IMR-90 (cell line): ENCODE data around the gene FGF19. TPM values are rescaled to one million over a fixed set of nuclear protein-coding genes. Genes with fewer than 3 reads are reported as not detected.
A peak's percentile ranks its signal among the peaks of the same experiment; 100 is the strongest.

Experiments used
- ATAC-seq: fragments of 200-7000 bp; cut with Tn5 transposase; 2 replicates; pipeline ENCODE4 v1.9.1; 2020; ENCODE audit warnings: low read depth, mild to moderate bottlenecking, moderate library complexity
- Bru-seq: library from RNA; stranded (reverse); fragments of 400-500 nt; gene quantifications from one replicate; lab custom pipeline; 2021; lab: Mats Ljungman, UMichigan
- BruChase-seq, 2 experiments: library from RNA; stranded (reverse); fragments of 400-500 nt; gene quantifications; one replicate each; lab custom pipeline; 2021; lab: Mats Ljungman, UMichigan
- BruUV-seq: library from RNA; stranded (reverse); fragments of 400-500 nt; replicated peaks from 2 replicates; lab custom pipeline; 2021; lab: Mats Ljungman, UMichigan
- CTCF ChIA-PET: fragments of 300-600 bp; formaldehyde crosslinking; extraction: SDS; loops from one replicate; lab custom pipeline; 2021; ENCODE audit warnings: antibody characterized with exemption; lab: Yijun Ruan, JAX
- POLR2A ChIA-PET: fragments of 300-600 bp; sonication (Branson Sonifier 250); formaldehyde crosslinking; loops from one replicate; lab custom pipeline; 2022; ENCODE audit warnings: antibody characterized with exemption; ENCODE audit not compliant: unreplicated experiment; lab: Charles Lee
- DNase-seq: peaks from one replicate; pipeline ENCODE4 v3.0.0; 2013
- H2AFZ ChIP-seq: replicated peaks from 2 replicates; pipeline ENCODE3; 2013; ENCODE audit warnings: low read length, mild to moderate bottlenecking; ENCODE audit not compliant: poor library complexity
- H2AK5ac ChIP-seq: 2 replicates; pipeline ENCODE4 v1.6.1; 2013; ENCODE audit warnings: low read depth, low read length, inconsistent platforms
- H2AK9ac ChIP-seq: replicated peaks from 2 replicates; pipeline ENCODE3; 2013; ENCODE audit warnings: mild to moderate bottlenecking, low read depth, low read length, moderate library complexity; ENCODE audit not compliant: poor library complexity
- H2BK120ac ChIP-seq: 2 replicates; pipeline ENCODE4 v1.6.1; 2013; ENCODE audit warnings: low read depth, low read length, inconsistent platforms
- H2BK15ac ChIP-seq: 3 replicates; pipeline ENCODE4 v1.6.1; 2013; ENCODE audit warnings: low read depth, low read length, inconsistent platforms
- H2BK20ac ChIP-seq: 2 replicates; pipeline ENCODE4 v1.6.1; 2013; ENCODE audit warnings: low read depth, mild to moderate bottlenecking, inconsistent platforms, low read length, moderate library complexity
- H2BK5ac ChIP-seq: 2 replicates; pipeline ENCODE4 v1.6.1; 2013; ENCODE audit warnings: mild to moderate bottlenecking, low read depth, low read length, inconsistent platforms; ENCODE audit not compliant: poor library complexity, severe bottlenecking
- H3K14ac ChIP-seq: replicated peaks from 2 replicates; pipeline ENCODE4 v1.6.1; 2013; ENCODE audit warnings: low read depth, low read length, inconsistent platforms
- H3K18ac ChIP-seq: 2 replicates; pipeline ENCODE4 v1.6.1; 2013; ENCODE audit warnings: low read depth, low read length, control low read depth
- H3K23ac ChIP-seq: 2 replicates; pipeline ENCODE4 v1.6.1; 2013; ENCODE audit warnings: low read depth, low read length, inconsistent platforms
- H3K27ac ChIP-seq: 2 replicates; pipeline ENCODE4 v1.5.1; 2013; ENCODE audit warnings: mild to moderate bottlenecking, control low read depth, low read length; ENCODE audit not compliant: insufficient read depth
- H3K27me3 ChIP-seq: 2 replicates; pipeline ENCODE4 v1.6.1; 2013; ENCODE audit warnings: low read length; ENCODE audit not compliant: control insufficient read depth, insufficient read depth
- H3K36me3 ChIP-seq: 2 replicates; pipeline ENCODE4 v1.6.1; 2013; ENCODE audit warnings: low read length, mixed read lengths; ENCODE audit not compliant: control insufficient read depth, insufficient read depth
- H3K4ac ChIP-seq: 2 replicates; pipeline ENCODE4 v1.6.1; 2013; ENCODE audit warnings: low read depth, low read length, inconsistent platforms
- H3K4me1 ChIP-seq: 2 replicates; pipeline ENCODE4 v1.6.1; 2013; ENCODE audit warnings: low read length, mixed read lengths; ENCODE audit not compliant: control insufficient read depth, insufficient read depth
- H3K4me2 ChIP-seq: 2 replicates; pipeline ENCODE4 v1.6.1; 2013; ENCODE audit warnings: low read depth, mild to moderate bottlenecking, control low read depth, low read length, moderate library complexity
- H3K4me3 ChIP-seq: 2 replicates; pipeline ENCODE4 v1.5.1; 2013; ENCODE audit warnings: low read depth, mild to moderate bottlenecking, control low read depth, low read length, moderate library complexity; ENCODE audit not compliant: insufficient read depth
- H3K56ac ChIP-seq: 2 replicates; pipeline ENCODE4 v1.6.1; 2013; ENCODE audit warnings: low read length, inconsistent platforms; ENCODE audit not compliant: insufficient read depth; ENCODE audit errors: extremely low read depth
- H3K79me1 ChIP-seq, 2 experiments: 2 replicates each; pipeline ENCODE4 v1.6.1; 2013; ENCODE audit warnings: low read length in 2 of 2, inconsistent platforms in 1 of 2, low read depth in 1 of 2
- H3K9ac ChIP-seq: 2 replicates; pipeline ENCODE4 v1.6.1; 2013; ENCODE audit warnings: low read depth, low read length, control low read depth
- H3K9me1 ChIP-seq: 2 replicates; pipeline ENCODE4 v1.6.1; 2013; ENCODE audit warnings: low read length, inconsistent platforms; ENCODE audit not compliant: insufficient read depth
- H3K9me3 ChIP-seq: 2 replicates; pipeline ENCODE4 v1.6.1; 2013; ENCODE audit warnings: low read length; ENCODE audit not compliant: control insufficient read depth, insufficient read depth
- H4K20me1 ChIP-seq: 2 replicates; pipeline ENCODE4 v1.6.1; 2013; ENCODE audit warnings: low read length, inconsistent platforms; ENCODE audit not compliant: insufficient read depth
- H4K5ac ChIP-seq: 2 replicates; pipeline ENCODE4 v1.6.1; 2013; ENCODE audit warnings: mild to moderate bottlenecking, low read depth, low read length, control low read depth
- H4K8ac ChIP-seq, 2 experiments: 2 replicates each; pipeline ENCODE4 v1.6.1; 2013; ENCODE audit warnings: low read depth in 2 of 2, low read length in 2 of 2, control low read depth in 1 of 2, inconsistent platforms in 1 of 2
- H4K91ac ChIP-seq: 2 replicates; pipeline ENCODE4 v1.6.1; 2013; ENCODE audit warnings: low read depth, low read length, inconsistent platforms; ENCODE audit not compliant: insufficient read depth
- BHLHE40 ChIP-seq: fragments of 150-350 bp; IDR thresholded peaks from 2 replicates; pipeline ENCODE4 v1.6.1; 2016; ENCODE audit warnings: mild to moderate bottlenecking, low read depth, low read length
- CEBPB ChIP-seq: IDR thresholded peaks from 2 replicates; pipeline ENCODE4 v1.6.1; 2012; ENCODE audit warnings: low read depth, low read length, improper control_type of control experiment
- CHD1 ChIP-seq: IDR thresholded peaks from 2 replicates; pipeline ENCODE4 v1.6.1; 2012; ENCODE audit warnings: low read depth, low read length, improper control_type of control experiment
- CTCF ChIP-seq: conservative IDR thresholded peaks from 2 replicates; pipeline ENCODE4 v1.5.1; 2012; ENCODE audit warnings: mild to moderate bottlenecking, low read depth, low read length, improper control_type of control experiment
- FOS ChIP-seq: fragments of 150-350 bp; IDR thresholded peaks from 2 replicates; pipeline ENCODE4 v1.6.1; 2016; ENCODE audit warnings: low read depth, low read length
- MAZ ChIP-seq: IDR thresholded peaks from 2 replicates; pipeline ENCODE4 v1.6.1; 2012; ENCODE audit warnings: low read depth, mild to moderate bottlenecking, low read length, improper control_type of control experiment, moderate library complexity, borderline replicate concordance
- MXI1 ChIP-seq: IDR thresholded peaks from 2 replicates; pipeline ENCODE4 v1.6.1; 2012; ENCODE audit warnings: low read depth, mild to moderate bottlenecking, low read length, moderate library complexity, borderline replicate concordance
- NFE2L2 ChIP-seq: fragments of 150-350 bp; IDR thresholded peaks from 2 replicates; pipeline ENCODE4 v1.6.1; 2016; ENCODE audit warnings: low read depth, mild to moderate bottlenecking, low read length
- POLR2A ChIP-seq: IDR thresholded peaks from 2 replicates; pipeline ENCODE4 v1.6.1; 2012; ENCODE audit warnings: mild to moderate bottlenecking, low read depth, low read length
- RFX5 ChIP-seq: IDR thresholded peaks from 2 replicates; pipeline ENCODE4 v1.8.0; 2012; ENCODE audit warnings: low read depth, mild to moderate bottlenecking, low read length, moderate library complexity
- SMC3 ChIP-seq: fragments of 150-350 bp; IDR thresholded peaks from 2 replicates; pipeline ENCODE4 v1.6.1; 2016; ENCODE audit warnings: low read depth, mild to moderate bottlenecking, antibody characterized with exemption, low read length, moderate library complexity
- USF2 ChIP-seq: fragments of 150-350 bp; IDR thresholded peaks from 2 replicates; pipeline ENCODE4 v1.6.1; 2017; ENCODE audit warnings: mild to moderate bottlenecking, antibody characterized with exemption, low read length, low read depth
- WGBS, 2 experiments: methylation state at CpG; one replicate each; pipeline versions ENCODE4 v1.1.5 to v1.1.7; 2013; ENCODE audit warnings: missing lambda C conversion rate in 2 of 2; ENCODE audit not compliant: insufficient read length in 1 of 2; ENCODE audit errors: extremely low coverage in 2 of 2; 5-methylcytosine and 5-hydroxymethylcytosine counted together
- dilution Hi-C: fragments of 300-500 bp; cut with HindIII; formaldehyde crosslinking; loops from one replicate; pipeline ENCODE4 v1.14.3; 2018; ENCODE audit warnings: low sequenced_read_pairs; ENCODE audit not compliant: unreplicated experiment
- in situ Hi-C: fragments of 300-500 bp; cut with MboI; formaldehyde crosslinking; loops from 3 replicates; pipeline ENCODE4 v1.14.3; 2019; ENCODE audit warnings: low sequenced_read_pairs, inconsistent platforms, mixed read lengths
- intact Hi-C: fragments of 100-400 bp; cut with micrococcal nuclease; formaldehyde crosslinking; loops from 2 replicates; pipeline ENCODE4 v1.10.0; 2022
- long read RNA-seq: library from polyadenylated mRNA; unstranded; transcript quantifications from one replicate; pipeline ENCODE4 v2.0.0, GENCODE V29; 2021; ENCODE audit not compliant: unreplicated experiment
- polyA plus RNA-seq, 3 experiments: library from polyadenylated mRNA; depleted of rRNA; stranded (reverse); fragments of >200 nt; gene quantifications; 2 replicates each; pipeline ENCODE4 v1.2.3, GENCODE V29; 2012; ENCODE audit warnings: low replicate concordance in 1 of 3
- total RNA-seq: library from RNA; depleted of rRNA; stranded (reverse); fragments of >200 nt; gene quantifications from 2 replicates; pipeline ENCODE4 v1.2.3, GENCODE V29; 2012; rRNA removed
- TF ChIP-seq, protein P1 (sequence below): fragments of 150-350 bp; IDR thresholded peaks from 2 replicates; pipeline ENCODE4 v1.6.1; 2016; ENCODE audit warnings: low read depth, mild to moderate bottlenecking, low read length, moderate library complexity, borderline replicate concordance

The FGF19 gene
- total RNA-seq (not detected in 2 replicates), polyA plus RNA-seq (2012; rRNA removed) (not detected in 2 replicates), Bru-seq, nascent RNA (not detected), BruChase-seq, experiment 1, labeled RNA remaining after a 6-hour chase (not detected), BruChase-seq, experiment 2, labeled RNA remaining after a 2-hour chase (not detected)
- polyA plus RNA-seq (2012; cell fraction: cytosol; rRNA removed) = not detected in 2 replicates
- not detected in 2 replicates for polyA plus RNA-seq (2012; cell fraction: nucleus; rRNA removed; ENCODE audit: low replicate concordance)
- long read RNA-seq = 0 reads

DNA sequence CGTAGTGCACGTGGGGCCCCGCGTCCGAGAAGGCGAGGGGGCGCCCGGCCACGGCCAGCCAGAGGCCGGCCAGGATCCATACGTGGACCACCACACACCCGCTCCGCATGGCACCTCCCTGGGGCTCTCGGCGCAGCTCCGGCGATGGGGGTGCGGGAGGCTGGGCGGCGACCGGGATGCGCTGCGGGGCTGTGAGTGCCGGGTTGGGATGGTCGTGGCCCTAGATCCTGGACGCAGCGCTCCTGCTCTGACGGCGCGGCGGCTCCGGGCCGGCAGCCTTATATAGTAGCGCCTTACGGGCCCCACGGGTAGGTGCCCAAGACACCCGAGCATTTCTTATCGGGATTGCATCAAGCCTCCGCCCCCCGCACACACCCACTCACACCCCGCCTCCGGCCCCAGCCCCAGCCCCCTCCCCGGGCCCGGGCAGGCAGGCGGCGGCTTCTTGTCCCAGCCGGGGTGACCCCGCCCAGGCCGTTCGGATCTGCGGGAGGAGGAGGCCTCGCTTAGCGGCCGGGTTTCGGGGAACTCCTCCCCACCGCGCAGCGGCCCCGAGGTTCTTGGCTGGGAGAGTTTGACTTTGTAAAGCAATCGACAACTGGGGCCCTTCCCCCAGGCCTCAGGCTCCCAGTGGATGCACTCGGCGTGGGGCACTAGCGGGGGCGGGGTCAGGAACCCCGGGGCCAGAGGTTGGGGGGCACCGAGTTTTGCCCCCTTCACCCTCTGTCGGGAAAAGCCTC, at the start of gene FGF19:
Gene FGF19 (minus strand): TSS at position 255 of the 740 bp plus-strand sequence. CDS start 146 bp downstream, at position 109.
- no peaks in the 10 kb centered on the region for H3K9me3 ChIP-seq
- H2BK5ac ChIP-seq = no peak within 1 kb of the TSS
- H3K9ac ChIP-seq = no peak within 1 kb of the TSS
- no peaks in the 10 kb centered on the region for H3K79me1 ChIP-seq
- H3K4me1 ChIP-seq = peaks cover 2% of the 10 kb centered on the region
- peak within 1 kb of the TSS; percentile 46; the same call in 1 of the 2 replicates for H3K4me2 ChIP-seq
- no peak within 1 kb of the TSS for H3K4me3 ChIP-seq
- no peaks in the 10 kb centered on the region for H4K20me1 ChIP-seq
- DNase-seq = no peak
- ATAC-seq = no peak
- H4K91ac ChIP-seq = no peak within 1 kb of the TSS
- H3K36me3 ChIP-seq = no peaks in the 10 kb centered on the region
- no peak within 1 kb of the TSS for H3K4ac ChIP-seq
- no peak within 1 kb of the TSS for H2BK15ac ChIP-seq
- H3K56ac ChIP-seq = no peak within 1 kb of the TSS
- in situ Hi-C loops = loop anchor here (10.0 kb wide), 1 partner anchor 101 kb away; no protein-coding TSS in a partner anchor
- peaks cover 61% of the 10 kb centered on the region for H3K27me3 ChIP-seq
- intact Hi-C loops = loop anchor here (1.0 to 5.0 kb wide), 2 partner anchors 183 to 492 kb away; no protein-coding TSS in a partner anchor
- H3K14ac ChIP-seq = no peak within 1 kb of the TSS
- no peak within 1 kb of the TSS for H2BK20ac ChIP-seq
- dilution Hi-C loops = no loop called here
- no peak within 1 kb of the TSS for H2BK120ac ChIP-seq
- no peak within 1 kb of the TSS for H2AK5ac ChIP-seq
- no peak within 1 kb of the TSS for H3K18ac ChIP-seq
- no peak within 1 kb of the TSS for H4K8ac ChIP-seq
- BruUV-seq = no TSS peak
- ChIA-PET CTCF (interaction anchor here (0.6 kb wide), 1 partner anchor 97 kb away, joined by 3 read pairs; no protein-coding TSS in a partner anchor), POLR2A (no interaction called here)
- H3K23ac ChIP-seq = no peak within 1 kb of the TSS
- H3K27ac ChIP-seq = no peak within 1 kb of the TSS
- H2AFZ ChIP-seq = peak within 1 kb of the TSS; percentile 41
- no peak within 1 kb of the TSS for H2AK9ac ChIP-seq
- H3K9me1 ChIP-seq = no peaks in the 10 kb centered on the region
- 0% methylated on average over 3 of the region's 67 CpGs; no CpG with 5 or more reads in 1 of the 2 experiments for WGBS, 2 experiments
- no peak within 1 kb of the TSS for H4K5ac ChIP-seq
- TF ChIP-seq CTCF (no peak), MAZ (no peak), SMC3 (no peak), MXI1 (no peak), FOS (no peak), CEBPB (no peak), NFE2L2 (no peak), POLR2A (no peak), USF2 (no peak), BHLHE40 (no peak), RFX5 (no peak), CHD1 (no peak)
- TF ChIP-seq, protein P1, sequence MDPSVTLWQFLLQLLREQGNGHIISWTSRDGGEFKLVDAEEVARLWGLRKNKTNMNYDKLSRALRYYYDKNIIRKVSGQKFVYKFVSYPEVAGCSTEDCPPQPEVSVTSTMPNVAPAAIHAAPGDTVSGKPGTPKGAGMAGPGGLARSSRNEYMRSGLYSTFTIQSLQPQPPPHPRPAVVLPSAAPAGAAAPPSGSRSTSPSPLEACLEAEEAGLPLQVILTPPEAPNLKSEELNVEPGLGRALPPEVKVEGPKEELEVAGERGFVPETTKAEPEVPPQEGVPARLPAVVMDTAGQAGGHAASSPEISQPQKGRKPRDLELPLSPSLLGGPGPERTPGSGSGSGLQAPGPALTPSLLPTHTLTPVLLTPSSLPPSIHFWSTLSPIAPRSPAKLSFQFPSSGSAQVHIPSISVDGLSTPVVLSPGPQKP = no peak
